ENCODE results near the gene DACT2. TPM values are rescaled to one million over a fixed set of nuclear protein-coding genes. Genes with fewer than 3 reads are reported as not detected.
"Not testable (repeated sequence)": the region's sequence is repeated elsewhere in the genome, so short reads cannot be mapped to it uniquely, and the experiment has no call there.

Gene DACT2
- total RNA-seq, 4 donors from 2014 or later, result 0.27 TPM; not detected in 3

DNA sequence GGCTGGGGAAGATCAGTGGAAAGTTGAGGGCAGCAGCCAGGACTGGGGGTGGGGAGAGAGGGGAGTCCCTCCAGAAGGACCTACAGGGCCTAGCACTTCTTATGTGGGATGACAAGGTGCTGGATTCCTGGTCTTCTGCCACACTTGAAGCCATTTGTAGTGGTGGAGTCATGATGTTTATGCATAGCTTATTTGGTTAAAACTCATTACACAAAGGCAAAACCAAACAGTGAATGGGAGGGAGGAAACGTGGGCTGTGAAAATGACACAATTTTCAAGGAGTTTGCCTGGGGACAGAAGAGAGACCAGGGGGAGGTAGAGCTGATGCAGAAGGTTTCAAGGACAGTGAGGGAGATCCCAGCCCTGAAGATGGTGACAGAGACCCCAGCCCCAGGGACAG lies 50.8 kb downstream of the DACT2 start:
- Histone ChIP-seq H3K27ac (no peak overlapping the region), H3K27me3 (no peaks in the 10 kb centered on the region), H3K4me3 (replicated peaks in 1 of 3) (no peak overlapping the region), H3K36me3 (no peaks in the 10 kb centered on the region), H3K4me1 (peaks cover 0 to 6% of the 10 kb centered on the region in 2 donors), H3K9me3 (no peaks in the 10 kb centered on the region)
- 54 to 71% methylated on average over 1 of the region's 1 CpG for WGBS, 2 donors
- no peak for DNase-seq
- intact Hi-C loops (cut with DNase I), result no loop called here
- TF ChIP-seq POLR2A (IDR thresholded peaks at IDR 0.05), result no peak
- TF ChIP-seq, protein P1, sequence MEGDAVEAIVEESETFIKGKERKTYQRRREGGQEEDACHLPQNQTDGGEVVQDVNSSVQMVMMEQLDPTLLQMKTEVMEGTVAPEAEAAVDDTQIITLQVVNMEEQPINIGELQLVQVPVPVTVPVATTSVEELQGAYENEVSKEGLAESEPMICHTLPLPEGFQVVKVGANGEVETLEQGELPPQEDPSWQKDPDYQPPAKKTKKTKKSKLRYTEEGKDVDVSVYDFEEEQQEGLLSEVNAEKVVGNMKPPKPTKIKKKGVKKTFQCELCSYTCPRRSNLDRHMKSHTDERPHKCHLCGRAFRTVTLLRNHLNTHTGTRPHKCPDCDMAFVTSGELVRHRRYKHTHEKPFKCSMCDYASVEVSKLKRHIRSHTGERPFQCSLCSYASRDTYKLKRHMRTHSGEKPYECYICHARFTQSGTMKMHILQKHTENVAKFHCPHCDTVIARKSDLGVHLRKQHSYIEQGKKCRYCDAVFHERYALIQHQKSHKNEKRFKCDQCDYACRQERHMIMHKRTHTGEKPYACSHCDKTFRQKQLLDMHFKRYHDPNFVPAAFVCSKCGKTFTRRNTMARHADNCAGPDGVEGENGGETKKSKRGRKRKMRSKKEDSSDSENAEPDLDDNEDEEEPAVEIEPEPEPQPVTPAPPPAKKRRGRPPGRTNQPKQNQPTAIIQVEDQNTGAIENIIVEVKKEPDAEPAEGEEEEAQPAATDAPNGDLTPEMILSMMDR (IDR thresholded peaks at IDR 0.05), result no peak

DNA sequence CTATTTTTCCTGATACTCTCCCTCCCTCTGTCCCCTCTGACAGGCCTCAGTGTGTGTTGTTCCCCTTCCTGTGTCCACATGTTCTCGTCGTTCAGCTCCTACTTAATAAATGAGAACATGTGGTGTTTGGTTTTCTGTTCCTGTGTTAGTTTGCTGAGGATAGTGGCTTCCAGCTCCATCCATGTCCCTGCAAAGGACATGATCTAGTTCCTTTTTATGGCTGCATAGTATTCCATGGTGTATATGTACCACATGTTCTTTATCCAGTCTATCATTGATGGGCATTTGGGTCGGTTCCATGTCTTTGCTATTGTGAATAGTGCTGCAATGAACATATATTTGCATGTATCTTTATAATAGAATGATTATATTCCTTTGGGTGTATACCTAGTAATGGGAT lies 51.8 kb downstream of the DACT2 start:
- H3K36me3 ChIP-seq; intact Hi-C loops (cut with DNase I): not testable (repeated sequence)
- WGBS, 2 donors, result 86 to 89% methylated on average over 3 of the region's 3 CpGs

DNA sequence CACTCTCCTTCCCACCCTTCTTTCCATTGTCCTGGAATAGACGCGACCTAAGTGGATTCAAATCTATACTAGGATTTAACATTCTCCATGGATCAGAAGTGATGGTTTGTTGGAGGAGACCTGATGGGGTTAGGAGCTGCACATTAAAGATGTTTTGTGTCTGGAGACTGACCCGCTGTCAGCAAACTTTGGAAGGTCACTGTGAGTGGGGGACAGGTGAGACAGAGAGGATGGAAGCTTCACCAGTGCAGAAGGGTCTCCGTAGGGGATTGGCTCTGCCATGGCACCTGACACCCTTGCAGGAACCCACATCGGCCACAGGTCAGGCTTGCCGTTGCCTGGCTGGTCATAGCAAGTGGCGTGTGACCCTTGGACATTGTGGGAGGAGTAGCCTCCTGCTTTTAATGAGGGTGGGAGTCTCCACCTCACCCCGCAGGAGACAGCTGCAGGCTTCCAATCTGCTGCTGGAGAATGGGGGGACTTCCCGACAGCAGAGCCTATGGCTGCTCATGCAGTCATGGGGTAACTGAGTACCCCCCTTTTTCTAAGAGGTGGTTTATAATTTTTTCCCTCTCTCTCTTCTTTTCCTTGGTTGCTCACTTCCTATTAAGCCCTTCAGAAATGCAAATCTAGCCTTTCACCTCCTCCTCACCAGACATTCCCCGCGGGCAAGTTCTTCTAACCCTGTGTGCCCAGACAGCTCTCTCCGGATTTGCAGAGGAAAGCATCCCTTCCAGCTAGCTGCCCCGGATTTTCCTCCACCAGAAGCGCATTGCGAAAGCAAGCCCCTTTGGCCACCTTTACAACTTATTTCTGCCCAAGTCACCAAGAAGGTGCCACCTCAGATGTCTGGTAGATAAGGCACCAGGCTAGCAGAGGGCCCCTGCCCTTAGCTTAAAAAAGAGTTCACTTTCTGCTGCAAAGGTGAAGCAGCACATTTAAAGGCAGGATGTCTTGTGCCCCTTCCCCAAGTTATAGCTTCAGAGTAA lies 53.5 kb downstream of the DACT2 start:
- intact Hi-C loops (cut with DNase I), result no loop called here
- WGBS, 2 donors, result 87 to 91% methylated on average over 13 to 15 of the region's 15 CpGs
- Histone ChIP-seq H3K4me3 (replicated peaks in 1 of 3) (no peak overlapping the region), H3K27me3 (no peaks in the 10 kb centered on the region), H3K9me3 (no peaks in the 10 kb centered on the region), H3K4me1 (peaks cover 6 to 10% of the 10 kb centered on the region in 2 donors), H3K27ac (no peak overlapping the region), H3K36me3 (no peaks in the 10 kb centered on the region)
- no peak for DNase-seq
- TF ChIP-seq POLR2A (IDR thresholded peaks at IDR 0.05), result no peak
- TF ChIP-seq, protein P1 (IDR thresholded peaks at IDR 0.05), result no peak

More for the DNA sequence above, 51.8 kb downstream of the DACT2 start:
- H3K27ac ChIP-seq; H3K4me1 ChIP-seq; H3K27me3 ChIP-seq; H3K9me3 ChIP-seq; DNase-seq; H3K4me3 ChIP-seq (replicated peaks in 1 of 3): not testable (repeated sequence)

DNA sequence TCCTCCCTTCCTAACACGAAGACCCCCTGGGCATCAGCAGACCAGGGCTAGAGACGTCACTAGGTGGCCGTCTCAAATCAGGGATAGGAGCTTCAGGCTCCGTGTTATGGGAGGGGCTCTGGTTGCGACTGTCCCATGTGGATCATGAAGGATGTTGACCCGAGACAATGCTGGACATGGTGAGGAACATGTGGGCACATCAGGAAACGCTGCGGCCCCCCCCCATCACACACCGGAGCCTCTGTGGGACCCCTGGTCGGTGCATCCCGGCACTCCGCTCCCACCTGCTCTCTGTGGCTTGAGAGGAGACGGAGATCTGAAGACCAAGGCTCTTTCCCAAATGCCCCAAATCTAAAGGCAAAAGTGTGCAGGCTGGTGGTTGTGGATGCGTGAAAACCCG lies 54.2 kb downstream of the DACT2 start:
- intact Hi-C loops (cut with DNase I), result no loop called here

DNA sequence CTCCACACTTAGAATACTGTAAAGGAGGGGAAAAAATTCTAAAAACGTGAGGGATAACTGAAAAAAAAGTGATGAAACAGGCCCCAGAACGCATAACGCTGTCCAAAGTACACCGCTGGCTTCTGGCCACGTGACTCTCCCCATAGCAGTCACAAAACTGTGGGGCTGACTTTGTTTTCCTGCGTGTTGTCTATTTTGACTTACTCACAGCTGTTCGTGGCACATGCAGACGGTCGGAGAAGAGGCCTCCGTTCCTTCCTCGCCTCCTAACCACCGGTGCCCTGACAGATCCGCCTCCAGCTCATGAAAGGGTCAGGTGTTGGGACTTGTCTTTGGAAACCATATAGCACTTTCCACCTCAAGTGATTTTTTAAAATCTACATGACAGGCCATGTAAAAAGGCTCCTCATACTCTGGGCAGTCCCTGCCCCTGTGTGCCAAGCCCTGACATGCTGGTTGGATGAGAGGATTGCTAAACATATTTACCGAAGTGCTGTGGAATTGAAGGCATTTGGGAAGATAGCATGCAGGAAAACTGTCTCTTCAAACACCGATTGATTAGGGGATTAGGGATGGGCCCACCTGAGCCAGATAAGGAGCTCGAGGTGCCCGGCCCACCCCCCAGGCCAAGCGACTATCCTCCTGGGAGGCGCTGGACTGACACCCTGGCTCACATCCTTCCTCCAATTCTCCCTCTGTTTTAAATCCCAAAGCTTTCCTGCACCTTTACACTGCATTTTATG lies 54.8 kb downstream of the DACT2 start:
- no peak overlapping the region for H3K27ac ChIP-seq
- no peak for DNase-seq
- WGBS, 2 donors, result 80 to 87% methylated on average over 19 of the region's 19 CpGs
- H3K36me3 ChIP-seq, result no peaks in the 10 kb centered on the region
- no peak overlapping the region for H3K4me3 ChIP-seq (replicated peaks in 1 of 3)
- no peaks in the 10 kb centered on the region for H3K9me3 ChIP-seq
- peaks cover 12 to 14% of the 10 kb centered on the region in 2 donors for H3K4me1 ChIP-seq
- intact Hi-C loops (cut with DNase I), result no loop called here
- H3K27me3 ChIP-seq, result no peaks in the 10 kb centered on the region
- TF ChIP-seq, protein P1 (IDR thresholded peaks at IDR 0.05), result no peak
- no peak for TF ChIP-seq POLR2A (IDR thresholded peaks at IDR 0.05)

More for the DNA sequence above, 54.2 kb downstream of the DACT2 start:
- no peaks in the 10 kb centered on the region for H3K27me3 ChIP-seq
- no peak overlapping the region for H3K27ac ChIP-seq
- DNase-seq, result no peak
- H3K9me3 ChIP-seq, result no peaks in the 10 kb centered on the region
- no peak overlapping the region for H3K4me3 ChIP-seq (replicated peaks in 1 of 3)
- peaks cover 12 to 14% of the 10 kb centered on the region in 2 donors for H3K4me1 ChIP-seq
- TF ChIP-seq, protein P1 (IDR thresholded peaks at IDR 0.05), result no peak
- no peak for TF ChIP-seq POLR2A (IDR thresholded peaks at IDR 0.05)
- WGBS, 2 donors, result 88 to 92% methylated on average over 14 to 15 of the region's 15 CpGs
- H3K36me3 ChIP-seq, result no peaks in the 10 kb centered on the region

Measured in thyroid gland (tissue), 4 donors.